NCI-H2227 treated with DMSO at 0.1 percent for 48 hours (cell line): ENCODE measurements around the gene ACSF3.
A peak's percentile ranks its signal among the peaks of the same experiment; 100 is the strongest.
"Not testable (repeated sequence)": the region's sequence is repeated elsewhere in the genome, so short reads cannot be mapped to it uniquely, and the experiment has no call there.

Experiments used
- DNase-seq: peaks from one replicate; lab custom pipeline; 2025; lab: John Stamatoyannopoulos, UW

The ACSF3 gene

DNA sequence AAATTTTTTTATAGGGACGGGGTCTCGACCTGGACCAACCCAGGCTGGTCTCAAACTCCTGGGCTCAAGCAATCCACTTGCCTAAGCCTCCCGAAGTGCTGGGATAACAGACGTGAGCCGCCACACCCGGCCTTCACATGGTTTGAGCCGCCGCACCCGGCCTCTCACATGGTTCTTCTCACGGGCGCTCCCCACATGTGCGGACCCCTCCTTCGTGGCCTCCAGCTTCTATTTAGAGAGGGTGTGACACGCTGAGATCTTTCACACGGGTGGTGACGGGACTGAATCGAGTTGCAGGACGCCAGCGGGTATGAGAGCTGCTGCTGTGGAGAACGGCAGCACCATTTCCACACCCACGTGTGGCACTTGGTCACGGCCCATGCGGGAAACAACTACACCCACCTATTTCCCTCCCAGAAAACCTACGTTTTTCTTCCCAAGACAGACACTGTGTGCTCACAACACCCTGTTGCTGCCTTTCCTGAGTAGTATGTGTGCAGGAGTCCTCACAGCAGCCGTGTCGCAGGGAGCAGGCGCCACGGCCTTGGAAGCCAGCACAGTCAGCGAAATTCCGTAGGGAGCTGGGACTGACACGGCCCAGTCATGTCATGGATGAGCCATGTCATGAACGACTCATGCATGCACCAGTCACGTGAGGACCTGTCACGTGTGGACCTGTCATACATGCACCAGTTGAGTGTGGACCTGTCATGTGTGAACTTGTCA, 20.1 kb upstream of the ACSF3 start:
- no peak for DNase-seq

DNA sequence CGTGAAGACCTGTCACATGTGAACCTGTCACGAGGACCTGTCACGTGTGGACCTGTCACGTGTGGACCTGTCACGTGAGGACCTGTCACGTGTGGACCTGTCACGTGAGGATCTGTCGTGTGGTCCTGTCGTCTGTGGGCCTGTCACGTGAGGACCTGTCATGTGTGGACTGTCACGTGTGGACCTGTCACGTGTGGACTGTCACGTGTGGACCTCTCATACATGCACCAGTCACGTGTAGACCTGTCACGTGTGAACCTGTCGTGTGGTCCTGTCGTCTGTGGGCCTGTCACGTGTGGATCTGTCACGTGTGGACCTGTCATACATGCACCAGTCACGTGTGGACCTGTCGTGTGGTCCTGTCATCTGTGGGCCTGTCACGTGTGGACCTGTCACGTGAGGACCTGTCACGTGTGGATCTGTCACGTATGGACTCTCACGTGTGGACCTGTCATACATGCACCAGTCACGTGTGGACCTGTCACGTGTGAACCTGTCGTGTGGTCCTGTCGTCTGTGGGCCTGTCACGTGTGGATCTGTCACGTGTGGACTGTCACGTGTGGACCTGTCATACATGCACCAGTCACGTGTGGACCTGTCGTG, 19.5 kb upstream of the ACSF3 start:
- DNase-seq, result not testable (repeated sequence)

DNA sequence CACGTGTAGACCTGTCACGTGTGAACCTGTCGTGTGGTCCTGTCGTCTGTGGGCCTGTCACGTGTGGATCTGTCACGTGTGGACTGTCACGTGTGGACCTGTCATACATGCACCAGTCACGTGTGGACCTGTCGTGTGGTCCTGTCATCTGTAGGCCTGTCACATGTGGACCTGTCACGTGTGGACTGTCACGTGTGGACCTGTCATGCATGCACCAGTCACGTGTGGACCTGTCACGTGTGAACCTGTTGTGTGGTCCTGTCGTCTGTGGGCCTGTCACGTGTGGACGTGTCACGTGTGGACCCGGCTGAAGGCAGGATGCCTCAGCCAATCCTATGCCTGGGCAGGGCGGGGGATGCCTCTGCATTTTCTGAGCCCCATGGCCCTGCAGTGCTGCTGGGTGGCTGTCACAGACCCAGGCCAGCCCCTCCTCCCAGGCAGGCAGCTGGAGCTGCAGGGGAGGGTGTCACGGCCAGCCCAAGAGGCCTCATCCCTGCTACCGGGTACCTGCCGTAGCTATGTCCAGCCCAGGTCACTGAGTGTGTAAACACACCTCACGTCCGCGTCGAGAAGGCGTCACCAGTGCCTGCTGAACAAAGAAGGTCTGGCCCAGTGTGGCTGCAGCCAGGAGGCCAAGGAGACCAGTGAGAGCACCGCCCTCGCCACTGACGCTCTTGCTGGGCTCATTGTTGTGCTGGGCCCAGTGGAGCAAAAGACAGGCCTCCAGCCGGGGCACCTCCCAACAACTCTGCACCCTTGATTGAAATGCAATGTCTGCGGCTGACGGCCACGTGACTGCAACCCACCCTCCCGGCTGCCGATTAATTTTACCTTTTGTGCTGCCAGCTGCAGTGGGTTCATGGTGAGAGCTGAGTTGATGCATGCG, 18.6 kb upstream of the ACSF3 start:
- DNase-seq, result no peak

DNA sequence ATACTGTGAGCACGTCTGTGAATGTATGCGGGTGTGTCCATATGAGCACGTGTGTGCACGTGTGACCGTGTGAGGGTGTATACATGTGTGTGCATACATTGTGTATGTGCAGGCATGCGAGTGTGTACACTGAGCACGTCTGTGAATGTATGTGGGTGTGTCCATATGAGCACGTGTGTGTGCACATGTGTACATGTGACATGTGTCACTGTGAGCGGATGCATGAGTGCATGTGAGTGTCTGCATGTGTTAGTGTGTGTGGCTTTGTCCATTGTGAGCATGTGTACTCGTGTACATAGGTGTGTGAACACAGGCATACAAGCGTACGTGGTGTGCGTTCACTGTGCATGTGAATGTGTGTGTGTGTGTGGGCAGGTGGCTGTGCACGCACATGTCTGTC, 17.5 kb upstream of the ACSF3 start:
- DNase-seq, result no peak

DNA sequence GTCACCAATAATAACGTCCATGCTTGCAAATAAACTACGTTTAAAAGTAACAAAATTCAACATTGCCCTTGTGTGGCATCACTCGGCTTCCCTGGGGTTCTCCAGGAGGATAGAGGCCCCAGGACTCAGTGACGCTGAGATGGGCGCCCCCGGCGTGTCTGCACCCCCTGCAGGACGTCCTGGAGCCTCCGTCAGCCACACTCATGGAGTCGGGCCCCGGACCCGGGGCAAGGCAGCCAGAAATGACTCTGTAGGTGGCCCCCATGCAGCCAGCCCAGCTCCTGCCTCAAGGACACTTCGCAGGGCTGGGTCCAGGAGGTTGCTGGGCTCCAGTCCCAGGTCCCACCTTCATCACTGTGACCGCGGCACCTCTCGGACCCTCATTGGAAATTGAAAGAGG, 16.6 kb upstream of the ACSF3 start:
- no peak for DNase-seq

DNA sequence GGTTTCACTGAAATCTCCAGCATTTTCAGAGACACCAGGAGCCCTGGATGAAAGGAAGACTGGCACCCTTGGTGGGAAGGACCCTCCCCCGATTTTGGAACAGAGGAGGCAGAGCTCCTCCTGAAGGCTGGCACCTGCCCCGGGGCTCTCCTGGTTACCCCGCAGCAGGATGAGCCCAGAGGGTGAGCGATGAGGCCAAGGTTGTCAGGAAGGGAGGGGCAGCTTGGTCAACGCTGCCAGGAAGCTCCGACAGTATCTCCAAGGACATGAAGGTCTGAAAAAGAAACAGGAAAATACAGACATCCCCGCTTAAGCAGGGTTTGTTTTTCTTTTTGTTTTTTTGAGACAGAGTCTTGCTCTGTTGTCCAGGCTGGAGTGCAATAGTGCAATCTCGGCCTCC, 15.5 kb upstream of the ACSF3 start:
- DNase-seq, result no peak

DNA sequence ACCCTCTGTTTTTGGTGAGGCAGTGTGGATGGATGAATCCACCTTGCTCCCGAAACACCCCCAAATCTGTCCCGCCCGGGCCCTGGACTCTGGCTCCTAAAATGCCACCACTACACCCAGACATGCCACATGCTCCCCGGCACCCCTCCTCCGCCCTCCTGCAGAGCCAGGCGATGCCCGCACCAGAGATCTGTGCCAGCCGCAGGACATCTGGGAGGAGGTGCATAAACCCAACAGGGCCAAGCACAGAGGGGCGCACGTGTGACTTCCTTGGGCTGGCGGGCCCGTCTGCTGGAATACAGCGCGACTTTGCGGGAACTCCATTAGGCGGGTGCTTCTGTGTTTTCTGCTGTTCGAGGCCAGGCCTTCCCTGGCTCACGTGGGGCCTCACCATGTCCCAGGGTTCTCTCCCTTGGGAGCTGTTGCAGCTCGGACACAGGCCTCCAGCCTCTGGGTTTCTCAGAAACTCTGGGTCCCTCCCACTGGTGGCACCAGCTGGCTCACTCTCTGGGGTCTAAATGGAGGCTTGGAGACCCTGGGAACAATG, 14.1 kb upstream of the ACSF3 start:
- DNase-seq, result no peak

DNA sequence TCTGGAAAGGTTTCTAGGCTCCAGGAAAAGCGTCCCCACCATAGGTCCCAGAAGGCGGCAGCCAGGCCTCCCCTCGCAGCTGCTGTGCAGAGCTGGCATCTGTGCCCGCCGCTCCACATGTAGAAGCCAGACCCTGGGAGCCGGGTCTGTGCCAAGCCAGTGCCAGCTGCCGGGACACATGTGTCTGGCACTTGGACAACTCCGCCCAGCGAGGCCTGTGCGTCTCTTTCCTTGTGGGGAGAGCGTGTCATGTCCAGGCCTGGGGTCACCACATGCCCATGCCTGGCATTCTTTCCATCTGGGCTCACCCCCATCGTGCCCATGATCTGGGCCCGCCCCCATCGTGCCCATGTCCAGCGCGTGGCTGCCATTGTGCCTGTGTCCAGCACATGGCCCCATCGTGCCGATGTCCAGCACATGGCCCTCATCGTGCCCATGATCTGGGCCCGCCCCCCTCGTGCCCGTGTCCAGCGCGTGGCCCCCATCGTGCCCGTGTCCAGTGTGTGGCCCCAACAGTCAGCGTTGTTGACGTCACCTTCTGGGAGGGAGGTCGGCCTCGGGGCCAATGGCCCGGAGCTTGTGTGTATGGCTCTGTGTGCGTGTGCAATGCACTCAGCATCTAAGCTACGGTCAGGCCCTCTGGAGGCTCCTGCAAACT, 13.3 kb upstream of the ACSF3 start:
- DNase-seq, result no peak

DNA sequence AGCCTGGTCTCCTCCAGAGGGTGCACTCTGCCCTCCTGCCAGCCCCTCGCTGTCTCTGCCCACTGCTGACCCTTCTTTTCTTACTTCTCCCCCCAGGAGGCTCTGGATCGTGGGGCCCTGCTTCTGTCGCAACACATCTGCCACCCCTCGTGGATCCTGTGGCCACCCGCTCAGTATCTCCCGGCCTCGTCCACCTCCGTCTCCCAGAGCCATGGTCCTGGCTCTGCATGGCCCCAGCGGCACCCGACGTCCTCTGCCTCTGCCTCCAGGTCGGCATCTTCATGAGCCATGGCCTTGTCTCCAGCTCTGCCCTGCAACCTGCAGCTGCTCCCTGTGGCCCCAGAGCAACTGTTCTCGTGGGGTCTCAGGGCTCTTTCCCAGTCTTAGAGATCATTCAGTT, 12.1 kb upstream of the ACSF3 start:
- no peak for DNase-seq

DNA sequence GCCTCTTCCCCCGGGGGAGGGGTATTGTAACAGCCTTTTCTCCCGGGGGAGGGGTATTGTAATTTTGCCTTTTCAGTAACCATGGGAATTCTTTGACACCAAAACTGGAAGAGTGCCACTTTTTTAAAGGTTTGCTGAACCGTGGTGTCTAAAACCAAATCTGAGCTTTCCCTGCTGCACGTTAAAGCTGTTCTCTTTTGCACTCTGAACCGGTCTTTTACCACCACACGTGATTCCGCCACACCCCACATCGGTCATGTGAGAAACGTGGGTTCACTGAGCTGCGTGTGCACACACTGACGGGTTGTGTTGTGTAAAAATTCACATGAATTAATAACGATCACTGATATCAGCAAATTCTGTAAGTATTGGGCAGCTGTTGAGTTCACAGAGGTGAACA, 9.2 kb upstream of the ACSF3 start:
- DNase-seq, result no peak

DNA sequence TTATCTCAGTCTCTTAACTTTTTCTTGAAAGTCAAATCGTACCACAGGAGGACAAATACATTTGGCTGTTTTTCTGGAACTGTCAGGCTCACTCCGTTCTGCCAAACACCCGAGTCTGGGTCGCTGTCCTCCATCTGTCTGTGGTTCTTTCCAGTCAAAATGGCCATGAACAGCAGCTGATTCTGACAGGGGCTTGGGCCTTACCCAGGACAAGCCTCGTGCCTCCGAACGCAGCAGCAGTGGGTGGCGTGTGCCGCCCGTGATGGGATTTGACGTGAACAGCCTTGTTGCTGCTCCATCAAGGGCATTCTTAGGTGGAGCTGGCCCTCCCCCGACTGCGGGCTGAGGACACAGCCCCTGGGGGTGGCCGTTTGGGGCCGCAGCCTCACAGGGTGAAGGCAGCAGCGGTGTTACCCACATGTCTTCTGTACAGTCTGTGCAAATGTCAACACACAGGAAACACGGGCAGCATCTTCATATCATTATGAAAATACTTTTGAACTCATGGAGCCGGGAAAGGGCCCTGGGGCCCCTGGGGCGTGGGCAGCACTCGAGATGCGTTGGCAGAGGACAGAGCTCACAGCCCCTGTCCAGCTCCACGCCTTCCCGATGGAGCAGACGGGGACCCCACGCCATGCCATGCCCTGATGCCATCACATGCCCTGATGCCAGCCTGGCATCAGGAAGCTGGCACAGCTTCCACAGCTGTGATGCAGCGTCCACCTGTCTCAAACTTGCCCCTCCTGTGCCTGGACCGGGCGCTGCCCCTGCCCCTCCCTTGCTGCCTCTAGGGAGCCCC, 8.6 kb upstream of the ACSF3 start:
- no peak for DNase-seq

DNA sequence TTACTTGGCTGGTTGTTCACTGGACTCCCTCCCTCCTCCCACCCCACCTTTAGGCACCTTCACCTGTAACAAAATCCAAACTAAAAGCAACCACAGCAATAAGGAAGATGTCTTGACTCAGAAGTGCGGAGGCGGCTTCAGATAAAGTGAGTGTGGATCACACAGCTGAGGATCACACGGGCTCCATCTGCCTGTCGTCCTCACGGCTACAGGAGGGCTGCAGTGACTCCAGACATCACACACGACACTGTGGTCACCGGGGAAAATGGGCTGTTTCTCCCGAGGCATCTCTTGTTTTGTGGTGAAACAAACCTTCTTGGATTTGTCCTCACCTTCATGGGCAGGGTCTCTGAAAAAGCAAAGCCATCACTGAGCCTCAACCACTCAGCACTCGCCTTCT, 7.9 kb upstream of the ACSF3 start:
- no peak for DNase-seq

DNA sequence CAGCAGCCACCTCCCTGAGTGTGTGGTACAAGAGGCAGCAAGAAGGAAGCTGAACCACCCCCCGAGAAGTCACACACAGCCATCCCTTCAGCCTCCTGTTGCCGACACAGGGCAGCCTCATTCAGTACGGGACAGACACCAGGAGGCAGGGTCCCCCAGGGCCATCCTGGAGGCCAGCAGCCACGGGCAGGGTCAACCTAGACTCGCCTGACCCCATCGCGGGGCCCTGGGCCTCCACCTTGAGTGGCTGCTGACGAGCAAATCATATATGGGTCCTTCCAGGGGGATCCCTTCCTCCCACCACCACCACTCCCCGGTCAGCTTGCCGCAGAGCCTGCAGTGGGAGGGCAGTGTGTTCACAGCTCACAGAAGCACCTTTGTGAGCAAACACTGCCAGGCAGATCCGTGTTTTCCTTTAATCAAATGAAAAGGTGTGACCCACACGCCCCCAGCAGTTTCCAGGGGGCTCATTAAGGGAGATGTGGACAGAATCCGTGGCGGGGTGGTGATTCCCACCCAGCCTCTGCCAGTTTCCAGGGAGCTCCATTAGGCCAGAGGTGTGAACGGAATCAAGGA, 5.6 kb upstream of the ACSF3 start:
- DNase-seq, result no peak

DNA sequence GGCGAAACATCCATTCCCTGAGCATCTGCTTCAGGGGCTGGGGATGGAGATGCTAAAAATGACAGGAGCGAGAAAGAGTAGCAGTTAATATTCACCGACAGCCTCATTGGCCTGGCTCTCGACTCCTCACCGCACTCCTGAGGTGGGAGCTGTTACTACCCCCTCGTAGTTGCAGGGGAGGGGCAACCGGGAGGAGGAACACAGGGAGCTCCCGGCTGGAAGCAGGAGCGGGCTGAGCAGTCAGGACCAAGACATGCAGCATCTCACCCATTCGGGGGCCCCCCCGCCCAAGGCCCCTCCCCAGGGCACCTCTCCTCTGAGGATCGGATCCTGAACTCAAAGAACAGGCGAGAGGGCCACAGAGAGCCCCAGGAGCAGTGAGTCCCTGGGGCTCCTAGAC, 4.5 kb upstream of the ACSF3 start:
- peak; percentile 1 for DNase-seq

DNA sequence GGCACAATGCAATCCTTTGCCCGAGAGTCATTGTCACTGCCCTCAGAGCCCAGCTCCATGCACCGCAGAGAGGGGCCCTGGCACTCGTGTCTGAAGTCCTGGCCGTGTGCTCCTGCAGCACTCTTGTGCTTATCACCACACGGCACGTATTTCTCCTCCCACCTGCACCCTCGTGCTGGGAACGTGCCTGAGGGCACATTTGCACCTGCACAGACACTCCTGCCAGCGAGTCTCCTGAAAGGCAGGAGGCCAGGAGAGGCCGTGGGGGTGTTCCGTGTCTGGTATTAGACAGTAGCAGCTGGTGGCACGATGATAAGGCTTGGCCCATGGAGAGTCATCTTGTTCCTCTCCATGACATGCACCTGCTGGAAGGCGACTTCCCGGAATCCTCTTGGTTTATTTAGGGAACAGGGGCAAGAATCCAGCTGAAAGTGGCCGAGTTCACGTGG, 3.4 kb upstream of the ACSF3 start:
- DNase-seq, result no peak

DNA sequence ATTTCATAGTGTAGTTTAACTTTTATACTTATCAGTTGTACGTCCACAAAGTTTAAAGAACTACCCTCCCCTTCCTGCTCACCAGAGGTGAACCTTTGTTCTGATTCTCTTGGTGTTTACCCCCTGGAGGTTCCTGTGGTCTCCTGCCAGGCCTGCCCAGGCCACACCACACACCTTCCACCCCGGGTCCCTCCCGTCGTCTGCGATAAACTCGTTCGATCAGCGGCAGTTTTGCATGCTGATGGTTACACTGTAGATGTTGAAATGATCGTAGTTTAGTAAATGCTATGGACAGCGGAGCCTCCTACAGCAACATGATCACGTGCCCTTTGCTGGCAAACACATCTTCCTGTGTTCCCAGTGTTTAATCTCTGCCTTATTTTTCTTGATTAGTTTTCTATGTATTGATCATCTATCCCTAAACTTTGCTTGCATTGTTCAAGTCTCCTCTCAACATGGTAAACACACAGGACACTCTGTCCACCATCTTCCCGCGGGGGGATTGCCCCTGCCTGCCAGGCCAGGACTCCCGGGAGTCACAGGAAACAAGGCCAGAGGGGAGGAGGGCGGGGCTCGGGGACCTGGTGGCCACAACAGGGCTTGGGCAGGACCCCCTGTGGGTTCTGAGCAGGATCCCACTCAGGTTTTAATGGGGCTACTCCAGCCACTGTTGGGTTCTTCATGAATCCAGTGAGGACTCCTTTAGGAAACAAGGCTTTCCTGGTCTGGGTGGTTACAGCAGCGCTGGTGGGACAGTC, 2.8 kb upstream of the ACSF3 start:
- DNase-seq, result no peak

DNA sequence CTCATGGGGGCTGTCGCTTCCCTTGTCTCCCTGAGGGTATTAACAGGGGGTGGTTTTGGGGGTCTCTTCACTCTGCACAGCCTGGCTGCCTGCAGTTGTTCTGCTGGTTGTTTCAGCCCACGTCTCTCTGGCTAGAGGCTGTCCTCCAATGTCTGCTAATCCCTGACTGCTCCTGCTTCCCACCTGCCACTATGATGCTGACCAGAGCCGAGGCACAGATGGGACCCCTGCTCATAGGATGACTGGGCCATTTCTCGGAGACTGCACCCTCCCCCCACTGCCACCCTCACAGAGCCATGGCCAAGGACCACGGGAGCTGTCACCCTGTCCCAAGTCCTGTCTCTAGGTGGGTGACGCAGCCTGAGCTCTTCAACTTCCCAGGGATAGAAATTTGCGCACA, 1.6 kb upstream of the ACSF3 start:
- DNase-seq, result no peak

DNA sequence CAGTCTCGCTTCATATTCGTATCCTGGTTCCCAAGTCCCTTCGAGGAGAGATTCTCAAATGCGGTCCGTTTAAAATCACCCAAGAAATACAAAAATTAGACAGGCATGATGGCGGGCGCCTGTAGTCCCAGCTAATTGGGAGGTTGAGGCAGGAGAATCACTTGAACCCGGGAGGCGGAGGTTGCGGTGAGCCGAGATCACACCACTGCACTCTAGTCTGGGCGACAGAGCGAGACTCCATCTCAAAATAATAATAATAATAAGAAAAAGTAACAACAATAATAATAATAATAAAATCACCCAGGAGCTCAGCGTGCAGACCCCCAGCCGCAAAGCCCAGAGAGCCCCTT, 425 bp upstream of the ACSF3 start:
- not testable (repeated sequence) for DNase-seq

DNA sequence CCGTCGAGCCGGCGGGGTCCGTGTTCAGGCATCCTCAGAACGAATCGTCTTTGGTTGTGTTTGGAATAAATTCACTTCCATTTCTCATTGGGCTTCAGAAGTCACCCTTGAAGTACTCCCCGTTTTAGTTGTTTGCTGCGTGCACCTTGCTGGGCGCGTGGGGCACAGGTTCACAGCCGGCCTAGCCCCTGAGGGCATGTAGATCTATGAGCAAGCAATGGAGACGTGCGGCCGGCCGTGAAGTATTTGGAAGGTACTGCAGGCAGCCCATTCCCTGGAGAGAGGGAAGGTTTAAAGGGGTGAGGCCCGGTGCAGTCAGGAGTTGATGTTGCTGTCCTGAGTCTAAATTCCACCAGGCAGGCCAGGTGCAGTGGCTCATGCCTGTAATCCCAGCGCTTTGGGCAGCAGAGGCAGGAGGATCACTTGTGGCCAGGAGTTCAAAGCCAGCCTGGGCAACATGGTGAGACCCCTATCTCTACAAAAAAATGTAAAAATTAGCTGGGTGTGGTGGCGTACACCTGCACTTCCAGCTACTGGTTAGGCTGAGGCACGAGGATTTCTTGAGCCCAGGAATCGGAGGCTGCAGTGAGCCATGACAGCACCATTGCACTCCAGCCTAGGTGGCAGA, 714 bp downstream of the ACSF3 start:
- peak; percentile 0 for DNase-seq

DNA sequence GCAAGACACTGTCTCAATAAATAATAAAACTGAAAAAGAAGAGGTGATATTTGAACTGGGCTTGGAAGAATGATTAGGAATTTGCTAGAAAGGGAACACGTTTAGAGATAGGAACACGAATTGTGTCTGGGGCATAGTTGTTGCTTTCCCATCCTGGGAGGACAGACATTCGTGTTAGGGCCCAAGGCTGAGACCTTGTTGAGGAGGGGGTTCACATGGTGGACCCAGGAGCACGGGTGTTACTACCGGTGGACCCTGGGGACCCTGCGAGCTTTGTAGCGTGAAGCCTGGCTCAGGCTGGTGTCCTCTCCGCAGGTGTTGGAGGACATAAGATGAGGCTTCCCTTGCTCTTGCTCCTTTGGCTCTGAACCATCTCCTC, 1.2 kb downstream of the ACSF3 start:
- no peak for DNase-seq
